ENCODE measurements around the gene TBC1D23. TPM values are rescaled to one million over a fixed set of nuclear protein-coding genes. Genes with fewer than 3 reads are reported as not detected.

Gene TBC1D23
- total and polyA plus RNA-seq, 5 donors from 2014 or later = 17.8 to 40.2 (median 20.7) TPM

DNA sequence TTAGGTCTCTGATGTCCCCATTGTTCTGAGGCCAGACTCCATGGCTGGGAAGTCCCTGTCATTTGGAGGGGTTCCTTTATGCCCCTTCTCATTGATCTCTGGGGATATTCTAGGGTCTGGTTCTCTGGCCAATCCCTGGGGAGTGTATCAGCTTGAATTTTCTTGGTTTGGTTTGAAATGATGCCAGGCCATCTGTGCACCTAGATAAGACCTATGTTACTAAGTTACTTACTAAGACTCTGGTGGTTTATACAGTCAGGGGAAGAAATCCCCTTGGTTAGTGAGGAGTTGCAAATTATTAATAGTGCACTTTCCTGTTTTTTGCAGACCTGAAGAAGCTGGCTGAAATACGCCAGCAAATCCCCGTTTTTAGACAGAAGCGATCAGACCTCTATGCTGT lies 94.1 kb downstream of the TBC1D23 start:
- peaks cover 0 to 1% (median 0%) of the 10 kb centered on the region in 7 donors for H3K9me3 Mint-ChIP-seq
- Histone ChIP-seq H3K9me3 (ENCODE audit: control insufficient read depth in 2 of 2, low read length in 2 of 2) (no peaks in the 10 kb centered on the region), H3K27ac (ENCODE audit: insufficient read depth, low read length, poor library complexity, severe bottlenecking) (no peak overlapping the region), H3K4me1 (ENCODE audit: control insufficient read depth, insufficient read depth, low read length, poor library complexity, severe bottlenecking) (no peaks in the 10 kb centered on the region), H3K4me3 (ENCODE audit: low read depth, low read length) (no peak overlapping the region), H3K27me3 (ENCODE audit: control insufficient read depth, insufficient read depth, low read length) (no peaks in the 10 kb centered on the region), H3K36me3 (ENCODE audit: control insufficient read depth, insufficient read depth, low read length) (peaks cover 47% of the 10 kb centered on the region)
- no peaks in the 10 kb centered on the region for H3K27me3 Mint-ChIP-seq
- H3K27ac Mint-ChIP-seq = no peak overlapping the region
- peaks cover 0 to 4% (median 0%) of the 10 kb centered on the region in 4 donors for H3K4me1 Mint-ChIP-seq
- ATAC-seq (ENCODE audit: low read depth in 2 of 2) (no peak), DNase-seq (no peak)
- peaks cover 40% of the 10 kb centered on the region for H3K36me3 Mint-ChIP-seq
- H3K4me3 Mint-ChIP-seq = no peak overlapping the region

DNA sequence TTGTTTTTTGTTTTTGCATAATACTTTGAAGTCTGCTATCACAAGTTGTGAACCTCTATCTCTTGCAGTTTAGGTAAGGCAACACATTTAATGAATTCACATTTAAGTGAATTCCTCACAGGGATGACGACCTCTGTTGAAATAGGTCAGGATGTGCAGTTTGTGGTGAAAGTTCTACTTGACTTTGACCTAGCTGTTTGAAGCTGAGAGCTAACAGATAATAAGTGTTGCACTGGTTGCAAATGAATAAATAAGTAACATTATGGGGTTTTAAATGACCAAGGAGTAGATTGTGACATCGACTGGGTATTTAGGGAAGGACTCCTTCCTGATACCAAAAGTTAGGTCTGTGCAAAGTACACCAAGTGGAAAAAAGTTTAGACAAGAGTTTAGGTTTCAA lies 97.6 kb downstream of the TBC1D23 start:
- Mint-ChIP-seq H3K27ac (peak overlapping the region in 1 of 3 donors; percentile 47), H3K36me3 (peaks cover 37% of the 10 kb centered on the region), H3K27me3 (no peaks in the 10 kb centered on the region), H3K9me3 (peaks cover 0 to 4% (median 0%) of the 10 kb centered on the region in 7 donors), H3K4me3 (no peak overlapping the region), H3K4me1 (peaks cover 0 to 4% (median 0%) of the 10 kb centered on the region in 4 donors)
- no peak overlapping the region for H3K4me3 ChIP-seq (ENCODE audit: low read depth, low read length)
- H3K9me3 ChIP-seq (ENCODE audit: control insufficient read depth in 2 of 2, low read length in 2 of 2) = no peaks in the 10 kb centered on the region
- ATAC-seq (ENCODE audit: low read depth in 2 of 2) = no peak
- peaks cover 37% of the 10 kb centered on the region for H3K36me3 ChIP-seq (ENCODE audit: control insufficient read depth, insufficient read depth, low read length)
- no peaks in the 10 kb centered on the region for H3K27me3 ChIP-seq (ENCODE audit: control insufficient read depth, insufficient read depth, low read length)
- no peak overlapping the region for H3K27ac ChIP-seq (ENCODE audit: insufficient read depth, low read length, poor library complexity, severe bottlenecking)
- DNase-seq = no peak
- no peaks in the 10 kb centered on the region for H3K4me1 ChIP-seq (ENCODE audit: control insufficient read depth, insufficient read depth, low read length, poor library complexity, severe bottlenecking)

DNA sequence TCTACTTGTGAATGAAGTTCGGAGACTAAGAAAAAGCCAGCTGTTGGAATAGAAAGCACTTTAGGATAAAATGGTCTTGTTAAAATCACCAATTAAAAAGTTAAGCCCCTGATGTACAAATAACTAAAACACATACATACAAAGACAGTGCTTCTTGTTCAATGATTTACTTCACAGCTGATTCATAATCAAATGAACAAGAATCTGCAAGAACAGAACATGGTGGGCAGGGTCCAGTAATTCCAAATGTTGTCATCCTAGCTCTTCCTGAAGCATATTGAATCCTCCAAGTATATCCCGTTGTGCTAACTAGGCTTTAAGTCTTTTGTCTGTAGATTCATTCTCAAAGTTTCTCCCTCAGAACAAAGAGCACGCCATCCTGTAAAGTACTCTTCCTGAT lies 98.2 kb downstream of the TBC1D23 start:
- Mint-ChIP-seq H3K27me3 (no peaks in the 10 kb centered on the region), H3K9me3 (peaks cover 0 to 4% (median 0%) of the 10 kb centered on the region in 7 donors), H3K27ac (peak overlapping the region in 2 of 3 donors; percentile 5 to 47), H3K36me3 (peaks cover 41% of the 10 kb centered on the region), H3K4me3 (no peak overlapping the region), H3K4me1 (peaks cover 0 to 4% (median 0%) of the 10 kb centered on the region in 4 donors)
- H3K4me1 ChIP-seq (ENCODE audit: control insufficient read depth, insufficient read depth, low read length, poor library complexity, severe bottlenecking) = no peaks in the 10 kb centered on the region
- H3K27me3 ChIP-seq (ENCODE audit: control insufficient read depth, insufficient read depth, low read length) = no peaks in the 10 kb centered on the region
- no peak for ATAC-seq (ENCODE audit: low read depth in 2 of 2)
- peaks cover 35% of the 10 kb centered on the region for H3K36me3 ChIP-seq (ENCODE audit: control insufficient read depth, insufficient read depth, low read length)
- H3K27ac ChIP-seq (ENCODE audit: insufficient read depth, low read length, poor library complexity, severe bottlenecking) = no peak overlapping the region
- DNase-seq = no peak
- H3K9me3 ChIP-seq (ENCODE audit: control insufficient read depth in 2 of 2, low read length in 2 of 2) = no peaks in the 10 kb centered on the region
- no peak overlapping the region for H3K4me3 ChIP-seq (ENCODE audit: low read depth, low read length)

DNA sequence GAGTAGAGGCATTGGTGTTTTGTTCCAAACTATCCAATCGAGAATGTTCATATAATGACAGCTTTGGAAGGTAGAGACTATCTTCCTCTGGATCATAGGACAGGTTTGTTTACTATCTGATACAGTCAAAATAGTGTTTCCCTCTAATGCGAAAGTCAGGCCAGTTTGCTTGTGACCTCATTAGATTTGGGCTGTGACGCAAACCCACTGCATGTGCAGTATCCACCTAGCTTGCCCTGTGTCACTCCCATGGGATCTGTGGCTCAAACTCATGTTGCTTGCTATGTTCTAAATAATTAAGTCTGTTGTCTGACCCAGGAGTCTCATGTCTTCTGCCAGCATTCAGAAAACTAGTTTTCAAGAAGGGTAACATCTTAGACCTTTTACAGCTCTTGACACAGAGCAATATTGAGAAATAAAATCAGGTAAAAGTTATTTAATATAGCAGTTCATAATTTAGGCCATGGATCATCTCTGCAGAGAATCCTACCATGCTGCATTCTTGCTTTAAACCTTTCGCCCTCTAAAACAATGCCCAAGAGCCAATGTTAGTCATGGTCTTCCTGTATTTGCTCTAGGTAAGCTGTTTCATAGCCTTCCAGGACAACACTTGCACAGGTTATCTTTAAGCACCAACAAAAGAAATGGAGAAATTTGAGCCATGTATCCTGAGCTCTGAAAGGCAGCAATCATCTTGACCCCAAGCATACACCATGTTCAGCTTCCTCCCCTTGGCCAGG lies 100.1 kb downstream of the TBC1D23 start:
- H3K27me3 Mint-ChIP-seq = no peaks in the 10 kb centered on the region
- peaks cover 0 to 4% (median 0%) of the 10 kb centered on the region in 4 donors for H3K4me1 Mint-ChIP-seq
- DNase-seq = no peak
- peaks cover 0 to 4% (median 0%) of the 10 kb centered on the region in 7 donors for H3K9me3 Mint-ChIP-seq
- peaks cover 44% of the 10 kb centered on the region for H3K36me3 Mint-ChIP-seq
- Histone ChIP-seq H3K4me1 (ENCODE audit: control insufficient read depth, insufficient read depth, low read length, poor library complexity, severe bottlenecking) (no peaks in the 10 kb centered on the region), H3K27ac (ENCODE audit: insufficient read depth, low read length, poor library complexity, severe bottlenecking) (no peak overlapping the region), H3K36me3 (ENCODE audit: control insufficient read depth, insufficient read depth, low read length) (peaks cover 30% of the 10 kb centered on the region), H3K9me3 (ENCODE audit: control insufficient read depth in 2 of 2, low read length in 2 of 2) (no peaks in the 10 kb centered on the region), H3K27me3 (ENCODE audit: control insufficient read depth, insufficient read depth, low read length) (no peaks in the 10 kb centered on the region), H3K4me3 (ENCODE audit: low read depth, low read length) (no peak overlapping the region)
- no peak overlapping the region for H3K4me3 Mint-ChIP-seq
- peak overlapping the region in 2 of 3 donors; percentile 4 to 10 for H3K27ac Mint-ChIP-seq
- no peak for ATAC-seq (ENCODE audit: low read depth in 2 of 2)

DNA sequence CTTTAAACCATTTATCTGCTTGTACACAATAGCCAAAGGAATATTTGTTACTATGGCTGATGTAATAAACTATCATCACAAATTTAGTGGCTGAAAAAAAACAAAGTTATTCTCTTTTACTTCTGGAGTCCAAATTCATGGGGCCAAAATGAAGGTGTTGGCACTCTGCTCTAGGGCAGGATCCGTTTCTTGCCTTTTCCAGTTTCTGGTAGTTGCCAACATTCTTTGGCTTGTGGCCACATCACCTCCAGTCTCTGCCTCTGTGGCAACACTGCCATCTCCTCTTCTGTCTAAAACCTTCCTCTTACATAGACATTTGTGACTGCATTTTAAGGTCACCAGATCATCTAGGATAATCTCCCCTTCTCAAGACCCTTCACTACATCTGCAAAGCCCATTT lies 101.1 kb downstream of the TBC1D23 start:
- H3K36me3 ChIP-seq (ENCODE audit: control insufficient read depth, insufficient read depth, low read length) = peaks cover 36% of the 10 kb centered on the region
- H3K9me3 ChIP-seq (ENCODE audit: control insufficient read depth in 2 of 2, low read length in 2 of 2) = no peaks in the 10 kb centered on the region
- Mint-ChIP-seq H3K9me3 (peaks cover 0 to 4% (median 0%) of the 10 kb centered on the region in 7 donors), H3K4me1 (peaks cover 0 to 4% (median 0%) of the 10 kb centered on the region in 4 donors), H3K36me3 (peaks cover 46% of the 10 kb centered on the region), H3K27ac (peak overlapping the region in 1 of 3 donors; percentile 1), H3K27me3 (no peaks in the 10 kb centered on the region), H3K4me3 (no peak overlapping the region)
- no peaks in the 10 kb centered on the region for H3K27me3 ChIP-seq (ENCODE audit: control insufficient read depth, insufficient read depth, low read length)
- no peak for ATAC-seq (ENCODE audit: low read depth in 2 of 2)
- H3K4me1 ChIP-seq (ENCODE audit: control insufficient read depth, insufficient read depth, low read length, poor library complexity, severe bottlenecking) = no peaks in the 10 kb centered on the region
- no peak for DNase-seq
- no peak overlapping the region for H3K27ac ChIP-seq (ENCODE audit: insufficient read depth, low read length, poor library complexity, severe bottlenecking)
- no peak overlapping the region for H3K4me3 ChIP-seq (ENCODE audit: low read depth, low read length)

DNA sequence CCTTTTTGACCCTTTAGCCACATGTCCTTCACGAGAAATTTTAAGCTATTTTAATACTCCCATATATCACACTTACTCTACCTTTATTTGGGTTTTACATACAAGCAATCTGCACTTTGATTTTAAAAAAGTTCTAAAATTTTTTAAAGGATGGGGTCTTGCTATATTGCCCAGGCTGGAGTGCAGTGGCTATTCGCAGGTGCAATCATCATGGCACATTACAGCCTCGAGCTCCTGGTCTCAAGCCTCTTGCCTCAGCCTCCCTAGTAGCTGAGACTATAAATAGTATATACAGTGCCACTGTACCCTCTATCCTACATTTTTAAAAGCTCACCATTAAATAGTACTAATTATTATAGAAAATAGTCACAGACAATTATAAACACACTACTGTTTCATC lies 103.6 kb downstream of the TBC1D23 start:
- Histone ChIP-seq H3K27ac (ENCODE audit: insufficient read depth, low read length, poor library complexity, severe bottlenecking) (no peak overlapping the region), H3K4me1 (ENCODE audit: control insufficient read depth, insufficient read depth, low read length, poor library complexity, severe bottlenecking) (no peaks in the 10 kb centered on the region), H3K27me3 (ENCODE audit: control insufficient read depth, insufficient read depth, low read length) (no peaks in the 10 kb centered on the region), H3K9me3 (ENCODE audit: control insufficient read depth in 2 of 2, low read length in 2 of 2) (no peaks in the 10 kb centered on the region), H3K36me3 (ENCODE audit: control insufficient read depth, insufficient read depth, low read length) (peaks cover 54% of the 10 kb centered on the region), H3K4me3 (ENCODE audit: low read depth, low read length) (no peak overlapping the region)
- DNase-seq (no peak), ATAC-seq (ENCODE audit: low read depth in 2 of 2) (no peak)
- peaks cover 48% of the 10 kb centered on the region for H3K36me3 Mint-ChIP-seq
- peaks cover 0 to 4% (median 0%) of the 10 kb centered on the region in 7 donors for H3K9me3 Mint-ChIP-seq
- no peak overlapping the region for H3K27ac Mint-ChIP-seq
- no peak overlapping the region for H3K4me3 Mint-ChIP-seq
- peaks cover 0 to 1% (median 0%) of the 10 kb centered on the region in 4 donors for H3K4me1 Mint-ChIP-seq
- H3K27me3 Mint-ChIP-seq = no peaks in the 10 kb centered on the region

DNA sequence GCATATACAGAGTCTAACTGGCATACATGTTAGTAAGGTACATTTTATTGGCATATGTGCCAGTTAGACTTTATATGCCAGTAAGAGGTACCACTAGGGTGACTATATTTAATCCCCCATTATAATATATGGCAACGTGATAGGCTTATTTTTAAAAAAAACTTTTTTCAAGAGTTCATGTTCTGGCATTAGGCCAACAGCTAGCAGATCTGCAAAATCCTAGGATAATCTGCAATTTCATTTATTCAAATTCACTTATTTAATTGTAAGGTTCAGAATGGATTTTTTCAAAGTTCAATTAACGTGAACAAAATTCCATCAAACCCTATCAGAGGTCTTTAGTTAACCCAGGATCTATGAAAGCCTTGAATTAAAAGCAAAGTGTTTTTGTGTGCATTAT lies 105.6 kb downstream of the TBC1D23 start:
- DNase-seq = no peak
- peaks cover 60% of the 10 kb centered on the region for H3K36me3 ChIP-seq (ENCODE audit: control insufficient read depth, insufficient read depth, low read length)

DNA sequence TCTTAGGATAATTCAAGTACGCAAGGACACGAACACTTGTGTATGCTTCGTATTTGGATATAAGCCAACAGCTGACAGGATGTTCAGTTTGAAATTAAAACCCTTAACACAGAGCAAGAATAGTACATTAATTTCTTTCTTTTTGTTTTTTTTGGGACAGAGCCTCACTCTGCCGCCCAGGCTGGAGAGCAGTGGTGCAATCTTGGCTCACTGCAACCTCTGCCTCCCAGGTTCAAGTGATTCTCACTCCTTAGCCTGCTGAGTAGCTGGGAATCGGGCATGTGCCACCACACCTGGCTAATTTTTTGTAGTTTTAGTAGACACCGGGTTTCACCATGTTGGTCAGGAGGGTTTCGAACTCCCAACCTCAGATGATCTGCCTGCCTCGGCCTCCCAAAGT lies 107.6 kb downstream of the TBC1D23 start:
- no peaks in the 10 kb centered on the region for H3K9me3 Mint-ChIP-seq
- no peak overlapping the region for H3K27ac Mint-ChIP-seq
- no peak for ATAC-seq (ENCODE audit: low read depth in 2 of 2)
- no peaks in the 10 kb centered on the region for H3K4me1 Mint-ChIP-seq
- H3K27ac ChIP-seq (ENCODE audit: insufficient read depth, low read length, poor library complexity, severe bottlenecking) = no peak overlapping the region
- H3K9me3 ChIP-seq (ENCODE audit: control insufficient read depth in 2 of 2, low read length in 2 of 2) = no peaks in the 10 kb centered on the region
- peaks cover 65% of the 10 kb centered on the region for H3K36me3 ChIP-seq (ENCODE audit: control insufficient read depth, insufficient read depth, low read length)
- H3K27me3 Mint-ChIP-seq = no peaks in the 10 kb centered on the region
- no peak overlapping the region for H3K4me3 ChIP-seq (ENCODE audit: low read depth, low read length)
- H3K27me3 ChIP-seq (ENCODE audit: control insufficient read depth, insufficient read depth, low read length) = no peaks in the 10 kb centered on the region
- DNase-seq = no peak
- H3K4me3 Mint-ChIP-seq = no peak overlapping the region
- H3K36me3 Mint-ChIP-seq = peaks cover 50% of the 10 kb centered on the region
- no peaks in the 10 kb centered on the region for H3K4me1 ChIP-seq (ENCODE audit: control insufficient read depth, insufficient read depth, low read length, poor library complexity, severe bottlenecking)

More for the DNA sequence above, 105.6 kb downstream of the TBC1D23 start:
- Histone ChIP-seq H3K9me3 (ENCODE audit: control insufficient read depth in 2 of 2, low read length in 2 of 2) (no peaks in the 10 kb centered on the region), H3K27me3 (ENCODE audit: control insufficient read depth, insufficient read depth, low read length) (no peaks in the 10 kb centered on the region), H3K4me3 (ENCODE audit: low read depth, low read length) (no peak overlapping the region), H3K4me1 (ENCODE audit: control insufficient read depth, insufficient read depth, low read length, poor library complexity, severe bottlenecking) (no peaks in the 10 kb centered on the region), H3K27ac (ENCODE audit: insufficient read depth, low read length, poor library complexity, severe bottlenecking) (no peak overlapping the region)
- H3K9me3 Mint-ChIP-seq = peaks cover 0 to 4% (median 0%) of the 10 kb centered on the region in 7 donors
- peaks cover 53% of the 10 kb centered on the region for H3K36me3 Mint-ChIP-seq
- ATAC-seq (ENCODE audit: low read depth in 2 of 2) = no peak
- no peak overlapping the region for H3K4me3 Mint-ChIP-seq
- H3K27me3 Mint-ChIP-seq = no peaks in the 10 kb centered on the region
- H3K27ac Mint-ChIP-seq = peak overlapping the region in 1 of 3 donors; percentile 85
- no peaks in the 10 kb centered on the region for H3K4me1 Mint-ChIP-seq
